Spleen (tissue), 7 donors: ENCODE results near the gene COL28A1.

Source experiments
- POLR2AphosphoS5 ChIP-seq, 3 donors: sonication (generic); formaldehyde crosslinking; IDR thresholded peaks; one replicate each; pipeline ENCODE4 v1.5.1; 2017; ENCODE audit warnings: antibody characterized with exemption in 3 of 3
- TF ChIP-seq, protein P1 (sequence below), 11 experiments: fragments of 200-600 bp in 7 of 11; fragments of 450-650 bp in 4 of 11; sonication (generic) in 4 of 11; IDR thresholded peaks in 8 of 11; conservative IDR thresholded peaks in 3 of 11; 1 replicate in 7 of 11; 2 replicates in 4 of 11; pipeline versions ENCODE4 v1.4.0 to v1.8.0; 2016 to 2021; ENCODE audit warnings: antibody characterized with exemption in 11 of 11, inconsistent platforms in 4 of 11, mild to moderate bottlenecking in 1 of 11
- donor health status: DM: no; HTN: no; CAD: no; lungs with moderate emphysema.
- donor health status: DM: no; HTN: no; CAD: no.
- donor health status: DM: no; HTN: no; CAD: no.

DNA sequence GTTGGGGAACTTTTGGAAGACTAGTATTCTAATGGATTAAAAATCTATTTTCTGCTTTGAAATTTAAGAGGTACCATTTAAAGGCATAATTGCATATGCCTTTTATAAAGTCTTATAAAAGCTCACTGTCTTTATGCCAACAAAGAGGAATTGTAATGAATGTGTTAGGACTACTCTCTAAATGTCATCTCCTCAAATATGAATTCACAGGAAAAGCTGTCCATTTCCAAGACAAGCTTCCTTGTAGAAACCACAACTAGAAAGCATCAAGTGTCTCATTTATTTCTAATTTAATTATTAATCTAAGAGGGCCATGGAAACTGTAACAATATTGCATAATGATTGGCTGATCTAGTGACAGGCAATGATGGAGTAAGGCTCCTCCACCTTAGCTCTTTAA is 130.2 kb downstream of the COL28A1 start:
- TF ChIP-seq, protein P1, sequence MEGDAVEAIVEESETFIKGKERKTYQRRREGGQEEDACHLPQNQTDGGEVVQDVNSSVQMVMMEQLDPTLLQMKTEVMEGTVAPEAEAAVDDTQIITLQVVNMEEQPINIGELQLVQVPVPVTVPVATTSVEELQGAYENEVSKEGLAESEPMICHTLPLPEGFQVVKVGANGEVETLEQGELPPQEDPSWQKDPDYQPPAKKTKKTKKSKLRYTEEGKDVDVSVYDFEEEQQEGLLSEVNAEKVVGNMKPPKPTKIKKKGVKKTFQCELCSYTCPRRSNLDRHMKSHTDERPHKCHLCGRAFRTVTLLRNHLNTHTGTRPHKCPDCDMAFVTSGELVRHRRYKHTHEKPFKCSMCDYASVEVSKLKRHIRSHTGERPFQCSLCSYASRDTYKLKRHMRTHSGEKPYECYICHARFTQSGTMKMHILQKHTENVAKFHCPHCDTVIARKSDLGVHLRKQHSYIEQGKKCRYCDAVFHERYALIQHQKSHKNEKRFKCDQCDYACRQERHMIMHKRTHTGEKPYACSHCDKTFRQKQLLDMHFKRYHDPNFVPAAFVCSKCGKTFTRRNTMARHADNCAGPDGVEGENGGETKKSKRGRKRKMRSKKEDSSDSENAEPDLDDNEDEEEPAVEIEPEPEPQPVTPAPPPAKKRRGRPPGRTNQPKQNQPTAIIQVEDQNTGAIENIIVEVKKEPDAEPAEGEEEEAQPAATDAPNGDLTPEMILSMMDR (IDR thresholded peaks at IDR 0.05 in 8 of 11, conservative IDR thresholded peaks at IDR 0.05 in 3 of 11), result no peak
- TF ChIP-seq POLR2AphosphoS5 (IDR thresholded peaks at IDR 0.05), result no peak
